ENCODE data around the gene PTPRD.
"Not testable (repeated sequence)": the region's sequence is repeated elsewhere in the genome, so short reads cannot be mapped to it uniquely, and the experiment has no call there.

Gene PTPRD

GRCh38 chr9:9061627-9062026, 1551.2 kb downstream of the PTPRD start:
- no peak for TF ChIP-seq CTCF (IDR thresholded peaks at IDR 0.05; ENCODE audit: control extremely low read depth, extremely low read depth, low read depth, missing control alignments)
- POLR2A ChIA-PET, result no interaction called here
- CTCF ChIA-PET, result no interaction called here
- no peak for DNase-seq (ENCODE audit: extremely low spot score)

- ChIA-PET POLR2A (no interaction called here), CTCF (no interaction called here)
- no peak for TF ChIP-seq CTCF (IDR thresholded peaks at IDR 0.05; ENCODE audit: control extremely low read depth, extremely low read depth, low read depth, missing control alignments)
- DNase-seq (ENCODE audit: extremely low spot score), result no peak
These were observed 1558.3 kb downstream of the PTPRD start for GRCh38 chr9:9054354-9054992.

- no peak for DNase-seq (ENCODE audit: extremely low spot score)
- CTCF ChIA-PET, result interaction anchor here (1.4 to 2.6 kb wide), 3 partner anchors 12 to 19 kb away, joined by 3 to 8 read pairs (median 3); no protein-coding TSS in a partner anchor
- no peak for TF ChIP-seq CTCF (IDR thresholded peaks at IDR 0.05; ENCODE audit: control extremely low read depth, extremely low read depth, low read depth, missing control alignments)
- POLR2A ChIA-PET, result no interaction called here
These were observed 1567.2 kb downstream of the PTPRD start for GRCh38 chr9:9045572-9045971.

- TF ChIP-seq CTCF (IDR thresholded peaks at IDR 0.05; ENCODE audit: control extremely low read depth, extremely low read depth, low read depth, missing control alignments), result no peak
- ChIA-PET CTCF (interaction anchor here (1.4 to 2.6 kb wide), 3 partner anchors 11 to 19 kb away, joined by 3 to 8 read pairs (median 3); no protein-coding TSS in a partner anchor), POLR2A (no interaction called here)
These were observed 1567.7 kb downstream of the PTPRD start for GRCh38 chr9:9045072-9045471.

GRCh38 chr9:9043788-9044187, 1569.0 kb downstream of the PTPRD start:
- DNase-seq (ENCODE audit: extremely low spot score); POLR2A ChIA-PET: not testable (repeated sequence)
- CTCF ChIA-PET, result interaction anchor here (1.5 to 2.6 kb wide), 2 partner anchors 10 to 24 kb away, joined by 4 to 8 read pairs; no protein-coding TSS in a partner anchor

More at GRCh38 chr9:9045072-9045471, 1567.7 kb downstream of the PTPRD start:
- no peak for DNase-seq (ENCODE audit: extremely low spot score)

GRCh38 chr9:9041756-9042155, 1571.0 kb downstream of the PTPRD start:
- CTCF ChIA-PET, result interaction anchor here (1.0 kb wide), 1 partner anchor 10 kb away, joined by 4 read pairs; no protein-coding TSS in a partner anchor
- no peak for TF ChIP-seq CTCF (IDR thresholded peaks at IDR 0.05; ENCODE audit: control extremely low read depth, extremely low read depth, low read depth, missing control alignments)
- POLR2A ChIA-PET, result no interaction called here
- no peak for DNase-seq (ENCODE audit: extremely low spot score)

GRCh38 chr9:9033022-9033421, 1579.8 kb downstream of the PTPRD start:
- no peak for DNase-seq (ENCODE audit: extremely low spot score)
- CTCF ChIA-PET, result interaction anchor here (3.5 kb wide), 1 partner anchor 12 kb away, joined by 8 read pairs; no protein-coding TSS in a partner anchor
- TF ChIP-seq CTCF (IDR thresholded peaks at IDR 0.05; ENCODE audit: control extremely low read depth, extremely low read depth, low read depth, missing control alignments), result no peak
- POLR2A ChIA-PET, result no interaction called here
